HG03460 (cell line): ENCODE measurements around the gene TTC28.

ENCODE experiments used
- ATAC-seq: cut with Tn5 transposase; IDR thresholded peaks from one replicate; pipeline ENCODE4 v1.9.1; 2021; ENCODE audit not compliant: unreplicated experiment

Gene TTC28

GRCh38 chr22:28411125-28411524 is 268.5 kb downstream of the TTC28 start:
- ATAC-seq, result no peak

GRCh38 chr22:28410050-28410816 is 269.4 kb downstream of the TTC28 start:
- ATAC-seq, result no peak

- no peak for ATAC-seq
These were observed 270.9 kb downstream of the TTC28 start for GRCh38 chr22:28408709-28409108.

GRCh38 chr22:28407645-28408044 is 272.0 kb downstream of the TTC28 start:
- ATAC-seq, result no peak

- no peak for ATAC-seq
These were observed 273.4 kb downstream of the TTC28 start for GRCh38 chr22:28406246-28406645.

GRCh38 chr22:28405588-28405987 is 274.1 kb downstream of the TTC28 start:
- ATAC-seq, result no peak

- ATAC-seq, result no peak
These were observed 277.1 kb downstream of the TTC28 start for GRCh38 chr22:28402539-28402938.

- ATAC-seq, result no peak
These were observed 277.6 kb downstream of the TTC28 start for GRCh38 chr22:28402060-28402459.

- no peak for ATAC-seq
These were observed 280.7 kb downstream of the TTC28 start for GRCh38 chr22:28398981-28399380.

- ATAC-seq, result no peak
These were observed 281.3 kb downstream of the TTC28 start for GRCh38 chr22:28398355-28398754.

GRCh38 chr22:28397306-28397705 is 282.3 kb downstream of the TTC28 start:
- ATAC-seq, result no peak

- ATAC-seq, result no peak
These were observed 283.5 kb downstream of the TTC28 start for GRCh38 chr22:28395920-28396753.

- no peak for ATAC-seq
These were observed 284.1 kb downstream of the TTC28 start for GRCh38 chr22:28395520-28395919.

GRCh38 chr22:28394513-28395110 is 285.0 kb downstream of the TTC28 start:
- ATAC-seq, result no peak

GRCh38 chr22:28381429-28382167 is 298.0 kb downstream of the TTC28 start:
- ATAC-seq, result no peak

GRCh38 chr22:28379951-28380350 is 299.7 kb downstream of the TTC28 start:
- ATAC-seq, result no peak

- ATAC-seq, result no peak
These were observed 300.4 kb downstream of the TTC28 start for GRCh38 chr22:28379075-28379779.

GRCh38 chr22:28375761-28376534 is 303.7 kb downstream of the TTC28 start:
- ATAC-seq, result no peak

GRCh38 chr22:28373831-28374230 is 305.8 kb downstream of the TTC28 start:
- ATAC-seq, result no peak

- ATAC-seq, result no peak
These were observed 309.8 kb downstream of the TTC28 start for GRCh38 chr22:28369854-28370253.
